ENCODE measurements around the gene SSTR4.
"Not testable (repeated sequence)": the region's sequence is repeated elsewhere in the genome, so short reads cannot be mapped to it uniquely, and the experiment has no call there.

The SSTR4 gene

DNA sequence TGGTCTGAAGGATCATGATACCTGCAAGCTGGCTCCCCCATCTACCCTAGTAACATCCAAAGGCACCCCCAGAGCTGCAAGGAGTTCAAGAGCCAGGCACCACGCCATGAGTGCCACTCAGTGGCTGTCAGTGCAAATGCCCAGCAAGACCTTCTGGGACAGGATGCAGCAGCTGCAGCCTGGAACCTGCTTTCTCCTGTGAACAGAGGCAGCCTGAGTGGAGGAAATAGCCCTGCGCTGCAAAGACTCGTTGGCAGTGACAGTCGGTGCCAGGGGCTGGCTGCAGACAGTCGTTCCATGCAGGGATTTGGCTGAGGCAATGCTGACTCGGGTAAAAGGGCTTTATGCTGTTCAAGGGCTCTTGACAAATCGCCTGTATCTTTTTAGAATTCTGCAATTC lies 15.7 kb upstream of the SSTR4 start:
- no peak for DNase-seq

DNA sequence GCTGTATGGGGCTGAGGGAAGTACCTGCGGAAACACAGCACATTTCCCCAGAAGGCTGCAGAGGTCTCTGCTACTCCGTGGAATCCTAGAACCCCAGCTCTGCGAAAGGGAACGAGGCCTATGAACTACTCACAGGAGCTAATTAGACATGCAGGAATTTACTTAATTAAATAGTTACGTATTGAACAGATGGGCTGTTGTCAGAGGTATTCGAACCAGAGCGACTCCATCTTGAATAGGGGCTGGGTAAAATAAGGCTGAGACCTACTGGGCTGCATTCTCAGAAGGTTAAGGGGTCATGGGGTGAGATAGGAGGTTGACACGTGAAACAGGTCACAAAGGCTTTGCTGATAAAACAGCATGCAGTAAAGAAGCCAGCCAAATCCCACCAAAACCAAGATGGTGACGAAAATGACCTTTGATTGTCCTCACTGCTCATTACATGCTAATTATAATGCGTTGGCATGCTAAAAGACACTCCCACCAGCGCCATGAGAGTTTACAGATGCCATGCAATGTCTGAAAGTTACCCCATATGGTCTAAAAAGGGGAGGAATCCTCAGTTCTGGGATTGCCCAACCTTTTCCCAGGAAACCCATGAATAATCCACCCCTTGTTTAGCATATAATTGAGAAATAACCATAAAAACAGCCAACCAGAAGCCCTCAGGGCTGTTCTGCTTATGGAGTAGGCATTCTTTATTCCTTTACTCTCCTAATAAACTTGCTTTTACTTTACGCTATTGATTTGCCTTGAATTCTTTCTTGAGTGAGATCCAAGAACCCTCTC lies 14.7 kb upstream of the SSTR4 start:
- DNase-seq, result no peak

DNA sequence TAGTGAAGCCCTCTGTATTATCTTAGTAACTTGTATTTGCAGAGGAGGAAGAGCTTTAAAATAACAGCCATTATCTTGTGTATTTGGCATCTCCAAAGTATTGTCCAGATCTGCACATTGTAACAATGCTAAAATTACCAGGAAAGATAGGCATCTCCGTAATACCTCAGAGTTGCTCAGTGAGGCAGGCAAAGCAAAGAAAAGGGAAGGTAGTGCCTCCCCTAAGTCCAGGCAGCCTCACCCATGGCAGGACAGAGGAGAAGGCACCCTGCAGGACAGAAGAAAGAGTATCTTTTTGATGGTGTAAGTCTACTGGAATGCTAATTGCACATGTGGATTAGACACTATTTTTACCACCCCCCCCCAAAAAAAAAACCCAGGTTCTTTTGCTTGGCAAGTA lies 13.6 kb upstream of the SSTR4 start:
- DNase-seq, result no peak

DNA sequence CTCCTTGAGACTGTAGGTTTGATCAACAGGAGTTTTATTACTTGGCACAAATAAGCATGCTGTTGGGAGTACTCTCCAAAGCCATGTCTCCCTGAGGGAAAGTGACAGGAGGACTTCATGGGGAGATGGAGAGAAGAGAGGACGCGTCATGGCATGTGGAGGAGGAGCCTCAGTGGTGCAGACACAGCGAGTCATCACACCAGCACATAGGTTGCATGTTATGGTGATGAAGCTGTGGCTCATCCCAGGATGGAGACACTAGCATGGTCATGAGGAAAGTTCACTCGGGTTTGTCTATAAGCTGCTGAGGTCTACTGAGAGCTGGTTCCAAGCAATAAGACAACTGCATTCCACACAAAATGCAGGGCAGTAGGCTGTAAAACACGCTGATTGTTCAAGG lies 13.2 kb upstream of the SSTR4 start:
- no peak for DNase-seq

DNA sequence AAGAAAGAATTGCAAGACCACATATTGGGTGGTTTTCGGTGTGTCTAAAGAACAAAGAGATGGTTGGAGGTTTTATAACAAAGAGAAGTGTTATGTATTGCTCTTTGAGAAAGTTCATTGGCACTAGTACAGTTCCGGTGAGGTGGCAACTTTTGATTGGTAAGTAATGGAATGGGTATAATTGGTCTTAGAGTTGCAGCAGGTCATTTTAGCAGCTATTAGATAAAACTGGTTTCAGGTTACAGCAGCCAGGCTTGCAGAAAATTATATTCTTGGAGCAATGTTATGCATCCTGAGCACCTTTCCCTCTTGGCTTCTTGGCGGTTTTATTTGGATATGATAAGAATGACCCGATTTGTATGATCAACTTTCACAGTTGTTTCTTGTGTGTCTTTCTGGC lies 12.3 kb upstream of the SSTR4 start:
- no peak for DNase-seq

DNA sequence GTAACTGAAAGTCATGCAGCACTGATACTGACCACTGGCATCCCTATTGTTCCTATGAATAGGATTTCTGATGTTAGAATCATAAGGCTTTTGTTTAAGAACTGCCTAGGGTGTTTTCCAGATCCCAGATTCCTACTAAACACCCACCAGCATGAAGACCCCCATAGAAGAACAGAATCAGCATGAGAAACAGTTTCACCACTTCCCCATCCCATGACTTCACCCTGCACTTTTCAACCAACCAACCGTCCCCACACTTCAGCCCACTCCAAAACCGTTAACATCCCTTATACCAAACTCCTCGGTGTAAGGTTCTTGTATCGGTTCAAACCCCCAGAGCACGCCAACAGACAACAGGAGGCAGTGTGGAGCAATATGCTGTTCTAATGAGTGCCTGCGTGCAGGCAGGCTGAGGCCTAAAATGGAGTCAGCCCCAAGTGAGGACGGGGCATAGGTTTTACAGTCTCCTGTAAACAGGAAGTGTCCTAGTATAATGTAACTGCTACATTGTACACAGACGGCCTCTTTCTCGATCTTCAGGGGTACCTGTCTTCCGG lies 11.4 kb upstream of the SSTR4 start:
- DNase-seq, result no peak

DNA sequence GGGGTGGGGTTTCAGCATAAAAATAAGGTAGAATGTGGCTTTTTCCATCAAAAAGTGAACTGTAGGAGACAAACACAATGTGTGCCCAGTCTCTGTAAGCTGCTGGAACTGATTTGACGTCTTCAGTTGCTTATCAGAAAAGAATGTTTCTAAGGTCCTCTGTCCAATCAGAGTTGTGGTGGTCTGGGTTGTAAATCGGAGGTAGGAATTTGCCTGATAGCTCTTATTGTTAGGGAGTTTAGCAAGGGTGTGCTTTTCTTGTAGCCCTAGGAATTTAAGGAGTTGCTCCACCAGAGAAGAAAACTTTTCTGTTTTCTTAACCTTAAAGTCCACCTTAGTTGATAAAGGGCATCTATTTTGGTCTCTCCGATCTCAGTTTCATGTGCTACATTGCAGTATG lies 10.4 kb upstream of the SSTR4 start:
- no peak for DNase-seq

DNA sequence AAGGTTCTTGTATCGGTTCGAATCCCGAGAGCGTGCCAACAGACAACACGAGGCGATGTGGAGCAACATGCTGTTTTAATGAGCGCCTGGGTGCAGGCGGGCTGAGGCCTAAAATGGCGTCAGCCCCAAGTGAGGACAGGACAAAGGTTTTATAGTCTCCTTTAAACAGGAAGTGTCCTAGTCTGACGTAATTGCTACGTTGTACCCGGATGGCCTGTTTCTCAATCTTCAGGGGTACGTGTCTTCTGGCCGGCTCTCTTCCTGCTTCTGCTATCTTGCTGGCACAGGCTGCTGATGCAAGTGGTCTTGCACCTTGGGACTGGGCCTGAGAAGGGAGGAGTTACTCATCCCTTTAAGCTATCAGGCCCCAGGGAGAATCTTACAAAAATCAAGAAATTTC lies 9.6 kb upstream of the SSTR4 start:
- not testable (repeated sequence) for DNase-seq

DNA sequence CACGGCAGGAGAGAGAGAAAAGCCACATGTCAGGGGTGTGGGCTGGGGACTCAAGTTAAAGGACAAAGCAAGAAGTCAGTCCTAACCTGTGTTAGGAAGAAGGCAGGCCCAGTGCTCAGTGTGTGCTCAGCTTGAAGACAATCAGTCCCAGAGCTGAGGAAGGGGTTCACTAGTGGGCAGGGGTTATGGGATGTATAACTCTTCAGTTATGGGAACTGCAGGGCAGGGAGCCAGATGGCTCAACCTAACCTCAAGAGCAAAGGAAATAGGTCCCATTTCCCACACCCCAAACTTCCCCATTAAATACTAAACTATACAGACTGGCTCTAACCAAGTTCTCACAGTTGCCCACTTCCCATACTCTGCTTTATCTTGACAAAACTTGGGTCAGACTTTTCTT lies 7.4 kb upstream of the SSTR4 start:
- DNase-seq, result no peak

DNA sequence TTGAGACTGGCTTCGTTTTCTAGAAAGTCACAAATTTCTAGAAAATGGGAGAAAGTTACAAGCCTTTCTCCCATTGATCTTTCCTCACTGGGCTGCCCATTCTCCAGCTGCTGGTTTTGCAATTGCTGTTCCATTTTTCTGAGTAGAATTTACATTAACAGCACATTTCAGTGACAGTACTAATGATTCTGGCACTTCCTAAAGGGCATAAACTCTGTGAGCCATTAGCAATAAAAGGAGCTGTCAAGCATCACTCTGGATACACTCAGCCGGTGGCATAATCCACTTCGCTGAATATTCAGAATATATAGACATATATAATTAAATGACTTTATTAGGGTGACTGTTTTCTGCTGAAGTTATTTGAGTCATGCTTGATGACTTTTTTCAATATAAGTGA lies 6.7 kb upstream of the SSTR4 start:
- DNase-seq, result no peak

DNA sequence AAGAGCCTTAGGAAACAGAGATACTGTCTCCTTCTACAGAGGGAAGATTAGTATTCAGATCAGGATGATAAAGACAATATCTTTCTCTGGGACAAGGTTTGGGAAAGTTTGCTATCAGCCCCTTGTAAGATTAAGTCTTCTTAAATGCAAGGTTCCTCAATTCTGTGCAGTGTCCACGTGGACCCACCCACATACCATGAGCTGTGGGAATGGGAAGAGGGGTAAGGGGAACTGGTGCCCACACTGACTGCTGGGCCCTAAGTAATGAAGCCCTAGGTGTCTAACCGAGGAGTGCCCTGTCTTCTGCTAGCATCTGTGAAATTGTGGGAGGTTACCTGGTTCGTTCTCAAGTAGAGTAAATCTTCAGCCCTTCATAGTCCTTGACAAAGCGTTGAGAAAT lies 5.8 kb upstream of the SSTR4 start:
- DNase-seq, result no peak

DNA sequence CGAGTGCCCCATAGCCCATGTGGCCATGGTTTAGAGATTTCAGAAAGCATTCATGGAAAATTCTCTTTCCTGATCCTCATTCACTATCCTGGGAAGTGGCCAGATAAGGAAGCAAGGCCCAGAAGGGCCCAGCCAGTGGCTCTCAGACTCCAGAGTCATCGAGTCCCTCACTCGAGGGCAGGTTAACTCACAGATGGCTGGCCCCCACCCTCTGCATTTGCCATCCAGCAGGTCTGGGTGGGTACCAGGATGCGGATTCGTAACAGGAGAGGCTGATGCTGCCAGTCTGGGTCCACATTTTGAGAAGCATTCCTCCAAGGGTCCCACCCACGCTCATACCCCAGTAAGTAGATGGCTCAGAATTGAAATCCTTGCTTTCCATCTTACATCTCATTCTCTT lies 3.8 kb upstream of the SSTR4 start:
- DNase-seq, result no peak

DNA sequence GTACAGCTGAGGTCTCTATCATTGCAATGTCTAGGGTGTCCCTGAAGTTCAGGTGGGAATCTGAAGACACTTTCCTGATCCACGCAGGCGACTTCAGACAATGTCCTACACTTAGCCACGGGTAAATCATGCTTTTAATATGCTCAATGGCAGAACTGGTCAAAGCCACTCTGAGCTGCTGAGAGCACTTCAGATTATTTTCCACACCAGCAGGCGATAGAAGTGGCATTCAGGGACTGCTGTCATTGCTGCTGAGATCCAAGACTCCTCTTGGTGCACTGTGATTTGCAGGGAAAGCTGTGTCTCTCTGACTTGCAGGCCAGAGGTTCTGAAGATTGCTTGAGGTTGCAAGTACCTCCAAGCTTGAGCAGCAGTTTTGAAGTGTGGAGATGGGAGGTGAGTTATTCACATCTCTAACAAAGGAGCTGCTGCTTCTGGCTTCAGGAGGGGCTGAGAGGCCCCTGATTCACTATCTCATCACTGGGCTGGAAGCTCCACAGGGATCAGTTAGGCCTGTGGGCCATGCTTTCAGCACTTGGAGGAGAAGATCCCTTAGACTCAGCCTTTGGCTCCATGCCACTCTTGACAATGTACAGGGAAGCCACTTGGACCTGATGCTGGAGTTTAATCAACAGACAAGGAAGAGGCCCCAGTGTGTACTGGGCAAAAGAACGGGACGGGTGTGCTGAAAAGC lies 2.9 kb upstream of the SSTR4 start:
- DNase-seq, result no peak

DNA sequence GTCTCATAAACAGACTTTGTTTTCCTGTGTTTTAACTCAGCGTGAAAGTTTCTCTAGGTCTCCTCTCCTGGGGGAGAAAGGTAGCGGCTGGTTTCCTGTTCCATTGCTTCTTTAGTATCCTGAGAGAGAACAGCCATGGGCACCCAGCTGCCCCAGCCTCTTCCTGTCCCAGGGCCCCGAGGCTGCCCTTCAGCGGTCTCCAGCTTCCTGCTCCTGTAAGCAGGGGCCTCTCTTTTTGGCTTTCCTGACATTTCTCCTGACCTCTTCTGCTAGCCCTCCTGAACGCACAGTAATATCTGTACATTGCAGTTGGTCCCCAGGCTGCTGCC lies 2.4 kb upstream of the SSTR4 start:
- DNase-seq, result no peak

DNA sequence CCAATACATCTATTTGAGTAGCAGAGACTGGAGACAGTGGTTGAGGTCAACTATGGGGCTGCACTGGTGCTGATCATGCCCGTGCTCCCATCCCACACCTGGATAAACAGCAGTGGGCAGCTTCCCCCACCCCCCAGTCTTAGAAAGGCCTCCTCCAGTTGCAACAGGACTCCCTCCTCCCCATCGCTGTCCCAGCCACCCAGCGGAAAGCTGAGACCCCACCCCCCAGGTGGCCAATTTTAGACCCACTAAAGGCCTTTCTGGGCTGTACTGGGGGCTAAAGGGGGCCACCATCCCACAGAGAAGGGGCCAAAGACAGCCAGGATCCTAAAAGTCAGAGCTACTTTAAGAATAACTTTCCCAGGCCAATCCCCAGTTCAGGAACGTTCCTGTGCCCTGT lies 1.2 kb upstream of the SSTR4 start:
- DNase-seq, result no peak

DNA sequence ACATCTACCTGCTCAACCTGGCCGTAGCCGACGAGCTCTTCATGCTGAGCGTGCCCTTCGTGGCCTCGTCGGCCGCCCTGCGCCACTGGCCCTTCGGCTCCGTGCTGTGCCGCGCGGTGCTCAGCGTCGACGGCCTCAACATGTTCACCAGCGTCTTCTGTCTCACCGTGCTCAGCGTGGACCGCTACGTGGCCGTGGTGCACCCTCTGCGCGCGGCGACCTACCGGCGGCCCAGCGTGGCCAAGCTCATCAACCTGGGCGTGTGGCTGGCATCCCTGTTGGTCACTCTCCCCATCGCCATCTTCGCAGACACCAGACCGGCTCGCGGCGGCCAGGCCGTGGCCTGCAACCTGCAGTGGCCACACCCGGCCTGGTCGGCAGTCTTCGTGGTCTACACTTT lies 619 bp downstream of the SSTR4 start:
- DNase-seq, result no peak

DNA sequence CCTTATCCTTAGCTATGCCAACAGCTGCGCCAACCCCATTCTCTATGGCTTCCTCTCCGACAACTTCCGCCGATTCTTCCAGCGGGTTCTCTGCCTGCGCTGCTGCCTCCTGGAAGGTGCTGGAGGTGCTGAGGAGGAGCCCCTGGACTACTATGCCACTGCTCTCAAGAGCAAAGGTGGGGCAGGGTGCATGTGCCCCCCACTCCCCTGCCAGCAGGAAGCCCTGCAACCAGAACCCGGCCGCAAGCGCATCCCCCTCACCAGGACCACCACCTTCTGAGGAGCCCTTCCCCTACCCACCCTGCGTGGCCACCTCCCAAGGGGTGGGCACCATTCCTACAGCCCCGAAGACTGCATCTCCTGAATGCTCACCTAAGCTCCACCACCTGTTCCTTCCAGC lies 1.3 kb downstream of the SSTR4 start:
- no peak for DNase-seq

DNA sequence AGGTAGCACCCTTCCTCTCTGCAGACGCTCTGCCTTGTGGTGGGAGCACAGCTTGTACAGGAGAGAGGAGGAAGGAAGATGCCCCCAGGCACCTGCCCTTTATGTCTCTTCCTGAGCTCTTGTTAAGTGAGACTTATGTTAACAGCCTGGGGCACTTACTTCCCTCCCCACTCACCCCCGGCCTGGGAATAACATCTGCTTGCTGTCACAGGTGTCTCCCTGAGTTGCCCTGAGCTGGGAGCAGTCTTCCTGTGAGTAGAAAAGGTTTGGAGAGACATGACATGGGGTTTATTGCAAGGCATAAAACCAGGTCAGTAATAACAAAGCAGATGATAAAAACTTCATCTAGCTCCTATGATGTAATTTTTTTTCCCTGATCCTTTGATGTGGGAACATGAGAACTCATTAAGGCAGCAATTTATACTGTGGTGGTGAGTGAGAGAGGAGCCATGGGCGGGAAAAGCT lies 1.9 kb downstream of the SSTR4 start:
- DNase-seq, result no peak

DNA sequence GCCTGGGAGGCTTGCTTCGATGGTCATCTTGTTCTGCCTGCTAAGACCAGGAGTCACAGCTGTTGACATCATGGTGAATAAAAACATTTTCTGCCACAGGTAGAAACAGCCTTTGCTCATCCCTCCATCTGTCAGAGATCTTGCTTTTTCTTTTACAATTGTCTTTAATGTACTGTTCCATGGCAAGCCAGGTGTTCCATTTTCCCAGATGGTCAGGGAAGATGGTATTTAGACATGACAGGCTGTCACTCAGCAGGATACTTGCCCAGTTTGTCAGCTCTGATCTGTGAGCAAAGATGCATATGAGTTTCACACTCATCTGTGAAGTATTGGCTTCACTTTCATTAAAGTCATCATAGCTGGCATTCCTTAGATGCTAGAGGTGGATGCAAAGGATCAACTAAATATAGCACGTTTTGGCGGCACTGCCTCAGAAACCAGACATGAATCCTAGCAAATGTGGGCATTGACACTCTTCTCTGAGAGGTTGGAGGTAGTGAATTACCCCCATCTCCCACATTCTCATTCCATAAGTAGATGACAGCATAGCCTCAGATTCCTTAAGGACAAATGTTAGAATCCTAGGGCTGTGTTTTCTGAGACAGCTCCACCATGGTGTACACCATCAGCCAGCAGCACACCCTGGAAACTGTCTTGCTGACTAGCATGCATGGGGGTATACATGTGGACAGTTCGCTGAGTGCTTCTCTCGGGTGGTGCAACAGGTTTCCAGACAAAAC lies 4.2 kb downstream of the SSTR4 start:
- DNase-seq, result no peak

DNA sequence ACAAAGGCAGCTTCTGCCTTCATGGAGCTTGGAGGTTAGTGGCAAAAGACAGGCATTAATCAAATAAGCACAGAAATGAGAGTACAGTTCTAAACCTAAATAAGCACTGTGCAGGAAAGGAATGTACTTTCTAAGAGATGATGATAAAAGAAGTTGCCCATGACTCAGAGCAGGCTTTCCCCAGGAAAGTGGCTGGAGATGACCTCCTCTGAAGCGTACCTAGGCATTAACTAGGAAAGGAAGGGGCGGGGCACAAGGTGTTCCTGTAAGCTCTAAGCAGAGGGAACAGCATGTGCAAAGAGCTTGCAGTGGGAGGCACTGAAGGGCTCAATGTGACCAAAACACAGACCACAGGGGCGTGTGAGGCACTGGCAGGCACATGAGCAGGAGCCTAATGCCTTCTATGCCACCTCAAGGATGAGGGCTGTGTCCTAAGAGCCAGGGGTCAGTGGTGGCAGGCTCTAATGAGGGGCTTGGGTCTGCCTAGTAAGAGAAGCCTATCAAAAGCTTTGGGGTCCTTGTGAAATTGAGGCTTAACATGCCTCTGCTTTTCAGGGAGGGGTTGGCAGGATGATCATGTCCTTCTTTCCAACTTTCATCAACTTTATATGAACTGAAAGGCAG lies 4.9 kb downstream of the SSTR4 start:
- no peak for DNase-seq

DNA sequence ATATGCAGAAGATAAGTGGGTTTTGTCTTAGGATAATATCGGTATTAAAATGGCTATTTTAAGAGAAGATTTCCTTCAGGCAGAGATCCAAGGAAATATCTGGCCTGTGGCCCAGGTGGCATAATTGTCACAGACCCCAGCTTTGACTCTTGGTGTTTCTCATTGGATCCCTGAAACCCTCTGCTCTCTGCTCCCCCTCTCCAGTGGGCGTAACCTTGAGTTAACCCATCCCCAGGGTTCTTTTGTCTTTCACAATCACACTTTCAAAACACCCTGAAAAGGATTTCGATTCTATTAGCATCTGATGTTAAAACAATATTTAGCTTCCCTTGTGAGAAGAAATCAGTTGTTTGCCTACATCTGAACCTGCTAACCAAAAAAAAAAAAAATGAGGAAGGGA lies 7.2 kb downstream of the SSTR4 start:
- DNase-seq, result no peak

DNA sequence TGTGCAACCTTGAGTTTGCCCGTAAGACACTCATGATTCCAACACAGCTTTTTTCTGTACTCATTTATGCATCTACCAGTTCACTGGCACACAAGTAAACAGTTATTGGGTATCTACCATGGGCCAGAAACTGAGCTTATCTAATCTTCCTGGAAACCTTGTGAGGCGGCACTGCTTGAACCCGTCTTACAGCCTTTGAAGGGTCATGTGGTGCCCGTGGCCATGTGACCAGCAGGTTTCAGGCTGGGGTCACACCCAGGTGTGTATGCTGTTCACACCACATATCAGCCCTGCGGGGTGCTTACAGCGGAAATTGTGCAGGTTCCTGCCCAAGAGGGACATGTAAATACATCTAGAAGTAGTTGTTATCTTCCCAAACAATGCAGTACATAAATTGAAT lies 8.3 kb downstream of the SSTR4 start:
- no peak for DNase-seq

DNA sequence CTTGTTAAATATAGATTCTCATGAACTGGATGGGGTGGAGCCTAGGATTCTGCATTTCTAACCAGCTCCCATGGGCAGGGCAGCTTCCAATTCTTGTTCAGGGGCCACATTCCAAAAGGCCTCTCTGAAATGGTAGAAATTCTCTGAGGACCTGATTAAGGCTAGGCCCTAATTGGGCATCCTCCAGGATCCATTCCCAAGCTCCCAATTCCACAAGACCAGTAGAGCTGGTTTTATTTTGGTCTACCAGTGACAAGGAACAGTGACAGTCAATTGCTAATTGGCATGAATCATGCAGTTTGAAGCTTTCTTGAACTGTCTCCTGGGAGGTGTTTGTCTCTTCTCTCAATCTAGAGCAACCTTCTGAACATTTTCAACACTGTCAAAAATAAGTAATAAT lies 11.3 kb downstream of the SSTR4 start:
- no peak for DNase-seq

All from stimulated activated CD4-positive, alpha-beta T cell treated with anti-CD3 and anti-CD28 coated beads, Interleukin-2, amount 100 ng/mL, for 48 hours (primary cell).